Fibroblast of lung (primary cell): ENCODE data around the gene FHIT.

Experiments used
- EZH2 ChIP-seq: IDR thresholded peaks from 2 replicates; pipeline ENCODE4 v1.5.1; 2012; ENCODE audit warnings: low read length, control low read depth, mild to moderate bottlenecking; ENCODE audit errors: missing control alignments
- TF ChIP-seq, protein P1 (sequence below), 2 donors: IDR thresholded peaks in 1 of 2; conservative IDR thresholded peaks in 1 of 2; 1 replicate in 1 of 2; 2 replicates in 1 of 2; pipeline ENCODE4 v1.5.1; 2011 to 2012; ENCODE audit warnings: low read length in 2 of 2, control low read depth in 1 of 2, inconsistent platforms in 1 of 2, low read depth in 1 of 2, mild to moderate bottlenecking in 1 of 2

DNA sequence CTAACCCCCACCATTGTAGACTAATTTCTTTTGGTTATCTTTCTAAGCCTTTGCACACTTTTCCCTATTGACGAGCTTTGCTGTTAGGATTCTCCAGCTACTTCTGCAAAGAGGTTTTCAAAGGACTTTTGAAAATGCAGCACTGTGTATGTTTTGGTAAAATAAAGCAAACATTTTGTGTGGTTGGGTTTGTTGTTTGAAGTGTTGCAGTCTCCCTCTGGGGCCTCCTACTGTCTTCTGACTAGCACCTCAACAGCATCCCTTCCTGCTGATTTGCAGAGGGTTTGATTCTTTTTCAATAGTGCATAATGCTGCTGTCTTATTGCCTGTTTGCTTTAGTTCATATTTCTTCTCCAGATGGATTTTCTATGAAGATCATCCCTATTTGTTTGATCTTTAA lies 1426.4 kb downstream of the FHIT start:
- TF ChIP-seq, protein P1, sequence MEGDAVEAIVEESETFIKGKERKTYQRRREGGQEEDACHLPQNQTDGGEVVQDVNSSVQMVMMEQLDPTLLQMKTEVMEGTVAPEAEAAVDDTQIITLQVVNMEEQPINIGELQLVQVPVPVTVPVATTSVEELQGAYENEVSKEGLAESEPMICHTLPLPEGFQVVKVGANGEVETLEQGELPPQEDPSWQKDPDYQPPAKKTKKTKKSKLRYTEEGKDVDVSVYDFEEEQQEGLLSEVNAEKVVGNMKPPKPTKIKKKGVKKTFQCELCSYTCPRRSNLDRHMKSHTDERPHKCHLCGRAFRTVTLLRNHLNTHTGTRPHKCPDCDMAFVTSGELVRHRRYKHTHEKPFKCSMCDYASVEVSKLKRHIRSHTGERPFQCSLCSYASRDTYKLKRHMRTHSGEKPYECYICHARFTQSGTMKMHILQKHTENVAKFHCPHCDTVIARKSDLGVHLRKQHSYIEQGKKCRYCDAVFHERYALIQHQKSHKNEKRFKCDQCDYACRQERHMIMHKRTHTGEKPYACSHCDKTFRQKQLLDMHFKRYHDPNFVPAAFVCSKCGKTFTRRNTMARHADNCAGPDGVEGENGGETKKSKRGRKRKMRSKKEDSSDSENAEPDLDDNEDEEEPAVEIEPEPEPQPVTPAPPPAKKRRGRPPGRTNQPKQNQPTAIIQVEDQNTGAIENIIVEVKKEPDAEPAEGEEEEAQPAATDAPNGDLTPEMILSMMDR (conservative IDR thresholded peaks at IDR 0.05 in 1 of 2, IDR thresholded peaks at IDR 0.05 in 1 of 2; ENCODE audit: low read depth in 1 of 2, low read length in 2 of 2) = no peak
- TF ChIP-seq EZH2 = no peak
